C1 segment of cervical spinal cord (tissue), 14 donors: ENCODE data around the gene EPB41L1.

Experiments
- DNase-seq, 14 donors: peaks; one replicate each; lab custom pipeline; 2025; lab: John Stamatoyannopoulos, UW

The EPB41L1 gene

GRCh38 chr20:36275441-36276189 is 121.1 kb downstream of the EPB41L1 start:
- DNase-seq: no peak

GRCh38 chr20:36277546-36277945 is 123.0 kb downstream of the EPB41L1 start:
- DNase-seq: no peak

- DNase-seq: no peak
Observed at GRCh38 chr20:36279362-36279761, 124.8 kb downstream of the EPB41L1 start.

- no peak for DNase-seq
Observed at GRCh38 chr20:36279776-36280175, 125.2 kb downstream of the EPB41L1 start.

GRCh38 chr20:36281785-36282380 is 127.3 kb downstream of the EPB41L1 start:
- DNase-seq: no peak
